ENCODE measurements around the gene ITM2C.

DNA sequence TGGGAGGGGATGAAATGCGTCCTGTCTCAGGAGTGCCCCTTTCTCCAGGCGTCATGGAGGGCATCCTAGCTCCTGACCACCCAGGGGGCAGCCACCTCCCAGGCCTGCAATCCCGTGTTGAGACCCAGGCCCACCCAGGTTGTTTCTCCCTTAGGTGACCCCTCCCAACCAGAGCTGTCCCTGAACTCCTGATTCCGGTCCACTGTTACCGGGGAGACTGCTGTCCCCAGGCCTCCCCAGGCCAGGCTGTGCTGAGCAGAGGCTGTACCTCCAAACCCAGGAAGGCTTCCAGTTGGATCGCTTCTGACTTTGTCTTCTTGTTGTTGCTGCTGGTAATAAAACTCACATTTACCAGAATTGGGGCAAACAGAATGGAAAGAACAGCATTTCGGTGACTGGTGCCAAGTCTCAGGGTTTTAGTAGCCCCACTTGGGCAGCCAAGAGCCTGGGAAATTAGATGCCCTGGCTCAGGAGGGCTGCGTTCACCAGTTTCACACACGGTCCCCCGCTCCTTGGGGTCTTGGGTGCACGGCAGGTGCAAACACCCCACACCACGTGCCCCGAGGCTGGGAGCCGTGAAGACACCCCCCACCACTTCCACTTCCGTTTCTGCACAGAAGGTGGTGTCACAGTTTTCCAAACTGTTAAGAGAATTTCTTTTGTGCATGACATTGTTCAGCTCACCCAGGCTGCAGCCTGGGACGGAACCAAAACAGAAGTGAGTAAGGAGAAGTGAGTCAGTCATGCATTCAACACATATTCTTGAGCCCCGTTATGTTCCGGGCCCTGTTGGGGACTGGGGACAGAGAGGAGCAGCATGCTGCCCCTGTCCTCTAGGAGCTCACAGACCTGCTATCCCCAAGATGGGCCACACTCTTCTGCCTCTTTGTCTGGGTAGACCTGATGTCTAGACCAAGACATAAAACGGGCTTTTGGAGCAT lies 29.4 kb downstream of the ITM2C start:
- TF ChIP-seq, protein P1, sequence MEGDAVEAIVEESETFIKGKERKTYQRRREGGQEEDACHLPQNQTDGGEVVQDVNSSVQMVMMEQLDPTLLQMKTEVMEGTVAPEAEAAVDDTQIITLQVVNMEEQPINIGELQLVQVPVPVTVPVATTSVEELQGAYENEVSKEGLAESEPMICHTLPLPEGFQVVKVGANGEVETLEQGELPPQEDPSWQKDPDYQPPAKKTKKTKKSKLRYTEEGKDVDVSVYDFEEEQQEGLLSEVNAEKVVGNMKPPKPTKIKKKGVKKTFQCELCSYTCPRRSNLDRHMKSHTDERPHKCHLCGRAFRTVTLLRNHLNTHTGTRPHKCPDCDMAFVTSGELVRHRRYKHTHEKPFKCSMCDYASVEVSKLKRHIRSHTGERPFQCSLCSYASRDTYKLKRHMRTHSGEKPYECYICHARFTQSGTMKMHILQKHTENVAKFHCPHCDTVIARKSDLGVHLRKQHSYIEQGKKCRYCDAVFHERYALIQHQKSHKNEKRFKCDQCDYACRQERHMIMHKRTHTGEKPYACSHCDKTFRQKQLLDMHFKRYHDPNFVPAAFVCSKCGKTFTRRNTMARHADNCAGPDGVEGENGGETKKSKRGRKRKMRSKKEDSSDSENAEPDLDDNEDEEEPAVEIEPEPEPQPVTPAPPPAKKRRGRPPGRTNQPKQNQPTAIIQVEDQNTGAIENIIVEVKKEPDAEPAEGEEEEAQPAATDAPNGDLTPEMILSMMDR (conservative IDR thresholded peaks at IDR 0.05) = no peak
- no peak for TF ChIP-seq ZFX (IDR thresholded peaks at IDR 0.05)
